CD4-positive, alpha-beta T cell treated with Interleukin-6 at 100 ng/mL for 8 hours (primary cell): ENCODE results near the gene HBE1.
"Not testable (repeated sequence)": the region's sequence is repeated elsewhere in the genome, so short reads cannot be mapped to it uniquely, and the experiment has no call there.

Experiments
- DNase-seq: peaks from one replicate; pipeline ENCODE4 v3.0.0-alpha.2; 2020; ENCODE audit warnings: mixed read lengths, low spot score

The HBE1 gene

GRCh38 chr11:5269715-5270147 is at the start of gene HBE1:
HBE1 (minus strand) TSS chr11:5269945; CDS start chr11:5269890, 55 bp downstream.
- DNase-seq, result no peak

- DNase-seq, result no peak
These were observed 47.5 kb upstream of the HBE1 start for GRCh38 chr11:5317292-5317691.

- not testable (repeated sequence) for DNase-seq
These were observed 43.7 kb upstream of the HBE1 start for GRCh38 chr11:5313326-5314023.

- DNase-seq, result no peak
These were observed 40.7 kb upstream of the HBE1 start for GRCh38 chr11:5310423-5310822.

GRCh38 chr11:5307256-5308019 is 37.7 kb upstream of the HBE1 start:
- DNase-seq, result no peak

- DNase-seq, result no peak
These were observed 34.3 kb upstream of the HBE1 start for GRCh38 chr11:5304046-5304445.

GRCh38 chr11:5303626-5304025 is 33.9 kb upstream of the HBE1 start:
- DNase-seq, result no peak

GRCh38 chr11:5301846-5302245 is 32.1 kb upstream of the HBE1 start, which contains the start of gene OR51B4:
OR51B4 (minus strand) TSS chr11:5301946; CDS start chr11:5301946, 0 bp downstream.
- DNase-seq, result no peak

- DNase-seq, result no peak
These were observed 30.5 kb upstream of the HBE1 start for GRCh38 chr11:5300251-5300650.

- no peak for DNase-seq
These were observed 28.7 kb upstream of the HBE1 start for GRCh38 chr11:5298451-5298850.

GRCh38 chr11:5297721-5298323 is 28.1 kb upstream of the HBE1 start:
- DNase-seq, result no peak

GRCh38 chr11:5294342-5294995 is 24.7 kb upstream of the HBE1 start:
- not testable (repeated sequence) for DNase-seq

- no peak for DNase-seq
These were observed 23.3 kb upstream of the HBE1 start for GRCh38 chr11:5293028-5293427.

- no peak for DNase-seq
These were observed 21.6 kb upstream of the HBE1 start for GRCh38 chr11:5291207-5291838.

- no peak for DNase-seq
These were observed 20.4 kb upstream of the HBE1 start for GRCh38 chr11:5290106-5290505.

GRCh38 chr11:5289696-5290095 is 20.0 kb upstream of the HBE1 start:
- DNase-seq, result no peak

GRCh38 chr11:5288906-5289550 is 19.3 kb upstream of the HBE1 start:
- no peak for DNase-seq

GRCh38 chr11:5288108-5288905 is 18.6 kb upstream of the HBE1 start:
- DNase-seq, result no peak

GRCh38 chr11:5286901-5287300 is 17.2 kb upstream of the HBE1 start:
- no peak for DNase-seq

GRCh38 chr11:5286351-5286750 is 16.6 kb upstream of the HBE1 start:
- no peak for DNase-seq
